ENCODE measurements around the gene OAS2. TPM values are rescaled to one million over a fixed set of nuclear protein-coding genes. Genes with fewer than 3 reads are reported as not detected.
A peak's percentile ranks its signal among the peaks of the same experiment; 100 is the strongest.

Gene OAS2
- total RNA-seq, 1 experiment from 2014 or later, result 0.26 TPM

- 0 out of 2 replicates have a peak, but pooled peaks cover 5% of the 10 kb centered on the region for H3K27me3 ChIP-seq (replicated peaks)
These were observed 20.9 kb downstream of the OAS2 start for GRCh38 chr12:112998987-112999767.

GRCh38 chr12:113000433-113000832 lies 22.1 kb downstream of the OAS2 start:
- Histone ChIP-seq H3K27ac (no peak overlapping the region), H3K4me1 (replicated peaks) (no peaks in the 10 kb centered on the region), H3K27me3 (replicated peaks) (no peaks in the 10 kb centered on the region), H3K9me3 (replicated peaks) (no peaks in the 10 kb centered on the region), H3K4me3 (no peak overlapping the region), H3K36me3 (no peaks in the 10 kb centered on the region)
- DNase-seq (ENCODE audit: low read depth in 1 of 2, low spot score in 2 of 2), result no peak

More at GRCh38 chr12:112998987-112999767, 20.9 kb downstream of the OAS2 start:
- no peaks in the 10 kb centered on the region for H3K4me1 ChIP-seq (replicated peaks)
- H3K4me3 ChIP-seq, result no peak overlapping the region
- no peaks in the 10 kb centered on the region for H3K36me3 ChIP-seq
- no peak for DNase-seq (ENCODE audit: low read depth in 1 of 2, low spot score in 2 of 2)
- no peak overlapping the region for H3K27ac ChIP-seq
- H3K9me3 ChIP-seq (replicated peaks), result no peaks in the 10 kb centered on the region

GRCh38 chr12:113002155-113002554 lies 23.8 kb downstream of the OAS2 start:
- Histone ChIP-seq H3K27me3 (replicated peaks) (no peaks in the 10 kb centered on the region), H3K4me3 (no peak overlapping the region), H3K4me1 (replicated peaks) (peaks cover 5% of the 10 kb centered on the region), H3K36me3 (no peaks in the 10 kb centered on the region), H3K9me3 (replicated peaks) (no peaks in the 10 kb centered on the region), H3K27ac (no peak overlapping the region)
- DNase-seq (ENCODE audit: low read depth in 1 of 2, low spot score in 2 of 2), result no peak

GRCh38 chr12:113002676-113003075 lies 24.4 kb downstream of the OAS2 start:
- H3K27me3 ChIP-seq (replicated peaks), result no peaks in the 10 kb centered on the region
- no peak overlapping the region for H3K27ac ChIP-seq
- no peaks in the 10 kb centered on the region for H3K9me3 ChIP-seq (replicated peaks)
- H3K4me3 ChIP-seq, result no peak overlapping the region
- no peak for DNase-seq (ENCODE audit: low read depth in 1 of 2, low spot score in 2 of 2)
- peaks cover 10% of the 10 kb centered on the region for H3K4me1 ChIP-seq (replicated peaks)
- no peaks in the 10 kb centered on the region for H3K36me3 ChIP-seq

- H3K9me3 ChIP-seq (replicated peaks), result no peaks in the 10 kb centered on the region
These were observed 25.3 kb downstream of the OAS2 start for GRCh38 chr12:113003636-113004035.

GRCh38 chr12:113005762-113006161 lies 27.4 kb downstream of the OAS2 start:
- Histone ChIP-seq H3K9me3 (replicated peaks) (no peaks in the 10 kb centered on the region), H3K36me3 (no peaks in the 10 kb centered on the region), H3K27me3 (replicated peaks) (no peaks in the 10 kb centered on the region), H3K4me3 (no peak overlapping the region), H3K27ac (no peak overlapping the region), H3K4me1 (replicated peaks) (peaks cover 13% of the 10 kb centered on the region)
- peak in 1 of 2 experiments; percentile 10 for DNase-seq (ENCODE audit: low read depth in 1 of 2, low spot score in 2 of 2)

More at GRCh38 chr12:113003636-113004035, 25.3 kb downstream of the OAS2 start:
- H3K27me3 ChIP-seq (replicated peaks), result no peaks in the 10 kb centered on the region
- no peak for DNase-seq (ENCODE audit: low read depth in 1 of 2, low spot score in 2 of 2)
- H3K4me1 ChIP-seq (replicated peaks), result peaks cover 13% of the 10 kb centered on the region
- H3K27ac ChIP-seq, result no peak overlapping the region
- H3K36me3 ChIP-seq, result no peaks in the 10 kb centered on the region
- no peak overlapping the region for H3K4me3 ChIP-seq

GRCh38 chr12:113006206-113006605 lies 27.9 kb downstream of the OAS2 start:
- no peaks in the 10 kb centered on the region for H3K9me3 ChIP-seq (replicated peaks)
- no peak for DNase-seq (ENCODE audit: low read depth in 1 of 2, low spot score in 2 of 2)
- no peak overlapping the region for H3K27ac ChIP-seq
- no peak overlapping the region for H3K4me3 ChIP-seq
- peaks cover 13% of the 10 kb centered on the region for H3K4me1 ChIP-seq (replicated peaks)
- no peaks in the 10 kb centered on the region for H3K27me3 ChIP-seq (replicated peaks)
- no peaks in the 10 kb centered on the region for H3K36me3 ChIP-seq

GRCh38 chr12:113006641-113007040 lies 28.3 kb downstream of the OAS2 start:
- no peak for DNase-seq (ENCODE audit: low read depth in 1 of 2, low spot score in 2 of 2)
- Histone ChIP-seq H3K27me3 (replicated peaks) (no peaks in the 10 kb centered on the region), H3K4me1 (replicated peaks) (peaks cover 13% of the 10 kb centered on the region), H3K27ac (no peak overlapping the region), H3K36me3 (no peaks in the 10 kb centered on the region), H3K4me3 (no peak overlapping the region), H3K9me3 (replicated peaks) (no peaks in the 10 kb centered on the region)

- peak; percentile 56 to 60 for DNase-seq (ENCODE audit: low read depth in 1 of 2, low spot score in 2 of 2)
- H3K4me1 ChIP-seq (replicated peaks), result peaks cover 13% of the 10 kb centered on the region
- no peaks in the 10 kb centered on the region for H3K27me3 ChIP-seq (replicated peaks)
- no peaks in the 10 kb centered on the region for H3K36me3 ChIP-seq
- H3K27ac ChIP-seq, result no peak overlapping the region; the same call in 1 of the 2 replicates
- no peaks in the 10 kb centered on the region for H3K9me3 ChIP-seq (replicated peaks)
- H3K4me3 ChIP-seq, result no peak overlapping the region
These were observed 28.8 kb downstream of the OAS2 start for GRCh38 chr12:113007166-113007565.

GRCh38 chr12:113010701-113011100 lies 32.4 kb downstream of the OAS2 start:
- Histone ChIP-seq H3K4me1 (replicated peaks) (peaks cover 13% of the 10 kb centered on the region), H3K27ac (no peak overlapping the region), H3K4me3 (no peak overlapping the region), H3K9me3 (replicated peaks) (no peaks in the 10 kb centered on the region), H3K27me3 (replicated peaks) (no peaks in the 10 kb centered on the region), H3K36me3 (no peaks in the 10 kb centered on the region)
- DNase-seq (ENCODE audit: low read depth in 1 of 2, low spot score in 2 of 2), result no peak

GRCh38 chr12:113014565-113014964 lies 36.2 kb downstream of the OAS2 start:
- Histone ChIP-seq H3K4me1 (replicated peaks) (peaks cover 5% of the 10 kb centered on the region; the same call in 1 of the 2 replicates), H3K9me3 (replicated peaks) (no peaks in the 10 kb centered on the region), H3K36me3 (no peaks in the 10 kb centered on the region), H3K4me3 (no peak overlapping the region), H3K27me3 (replicated peaks) (no peaks in the 10 kb centered on the region), H3K27ac (no peak overlapping the region)
- DNase-seq (ENCODE audit: low read depth in 1 of 2, low spot score in 2 of 2), result no peak

- Histone ChIP-seq H3K4me1 (replicated peaks) (peaks cover 5% of the 10 kb centered on the region; the same call in 1 of the 2 replicates), H3K36me3 (no peaks in the 10 kb centered on the region), H3K27me3 (replicated peaks) (no peaks in the 10 kb centered on the region), H3K9me3 (replicated peaks) (no peaks in the 10 kb centered on the region), H3K27ac (no peak overlapping the region), H3K4me3 (no peak overlapping the region)
- no peak for DNase-seq (ENCODE audit: low read depth in 1 of 2, low spot score in 2 of 2)
These were observed 38.5 kb downstream of the OAS2 start for GRCh38 chr12:113016796-113017195.

GRCh38 chr12:113019025-113019424 lies 40.7 kb downstream of the OAS2 start:
- Histone ChIP-seq H3K27ac (no peak overlapping the region), H3K36me3 (no peaks in the 10 kb centered on the region), H3K9me3 (replicated peaks) (no peaks in the 10 kb centered on the region), H3K27me3 (replicated peaks) (no peaks in the 10 kb centered on the region), H3K4me3 (no peak overlapping the region), H3K4me1 (replicated peaks) (peaks cover 5% of the 10 kb centered on the region; the same call in 1 of the 2 replicates)
- no peak for DNase-seq (ENCODE audit: low read depth in 1 of 2, low spot score in 2 of 2)

- DNase-seq (ENCODE audit: low read depth in 1 of 2, low spot score in 2 of 2), result no peak
These were observed 43.2 kb downstream of the OAS2 start for GRCh38 chr12:113021500-113021899.

More at GRCh38 chr12:113021500-113021899, 43.2 kb downstream of the OAS2 start:
- no peaks in the 10 kb centered on the region for H3K27me3 ChIP-seq (replicated peaks)
- H3K4me1 ChIP-seq (replicated peaks), result peaks cover 5% of the 10 kb centered on the region; the same call in 1 of the 2 replicates
- H3K36me3 ChIP-seq, result no peaks in the 10 kb centered on the region
- no peak overlapping the region for H3K27ac ChIP-seq
- H3K9me3 ChIP-seq (replicated peaks), result no peaks in the 10 kb centered on the region
- H3K4me3 ChIP-seq, result no peak overlapping the region

Measured in SJSA1 (cell line).